OCI-LY1 (cell line): Measurements from ENCODE around the gene GGN.

Experiments used
- H2AFZ ChIP-seq: fragments of 200-600 bp; sonication (generic), shearing (Covaris generic); 2 replicates; pipeline ENCODE4 v1.6.0; 2014; ENCODE audit warnings: antibody characterized with exemption, mild to moderate bottlenecking, low read length
- H3F3A ChIP-seq: fragments of 200-600 bp; sonication (generic), shearing (Covaris generic); 2 replicates; pipeline ENCODE4 v1.6.0; 2014; ENCODE audit warnings: mild to moderate bottlenecking, antibody characterized with exemption, low read length, moderate library complexity; ENCODE audit not compliant: insufficient read depth
- H3K27ac ChIP-seq: fragments of 200-600 bp; sonication (generic); 2 replicates; pipeline ENCODE4 v1.5.1; 2014; ENCODE audit warnings: low read length, mixed run types, mild to moderate bottlenecking, low read depth; ENCODE audit not compliant: poor library complexity, severe bottlenecking
- H3K27me3 ChIP-seq: fragments of 200-600 bp; sonication (generic); 2 replicates; pipeline ENCODE4 v1.6.0; 2014; ENCODE audit warnings: antibody characterized with exemption, mild to moderate bottlenecking, low read length, moderate library complexity; ENCODE audit not compliant: insufficient read depth
- H3K36me3 ChIP-seq: fragments of 200-600 bp; sonication (generic); 2 replicates; pipeline ENCODE4 v1.6.1; 2014; ENCODE audit warnings: mild to moderate bottlenecking, antibody characterized with exemption, low read length, moderate library complexity, mixed read lengths; ENCODE audit not compliant: insufficient read depth
- H3K4me1 ChIP-seq: fragments of 200-600 bp; sonication (generic); 2 replicates; pipeline ENCODE4 v1.5.1; 2014; ENCODE audit warnings: mild to moderate bottlenecking, low read length, moderate library complexity; ENCODE audit not compliant: insufficient read depth, severe bottlenecking
- H3K4me2 ChIP-seq: fragments of 200-600 bp; sonication (generic), shearing (Covaris generic); 2 replicates; pipeline ENCODE4 v1.6.1; 2014; ENCODE audit warnings: low read length
- H3K4me3 ChIP-seq: fragments of 200-600 bp; sonication (generic); 2 replicates; pipeline ENCODE4 v1.5.1; 2014; ENCODE audit warnings: low read length, low read depth, mild to moderate bottlenecking, mixed read lengths; ENCODE audit not compliant: poor library complexity, severe bottlenecking
- H3K79me2 ChIP-seq: fragments of 200-600 bp; shearing (Covaris generic); 2 replicates; pipeline ENCODE4 v1.6.1; 2016; ENCODE audit warnings: mixed run types, low read length, mixed read lengths; ENCODE audit not compliant: insufficient read depth
- H3K9ac ChIP-seq: fragments of 200-600 bp; sonication (generic), shearing (Covaris generic); 2 replicates; pipeline ENCODE4 v1.6.1; 2014; ENCODE audit warnings: mild to moderate bottlenecking, low read length, mixed read lengths
- H3K9me2 ChIP-seq: fragments of 200-600 bp; sonication (generic), shearing (Covaris generic); 2 replicates; pipeline ENCODE4 v1.6.1; 2014; ENCODE audit warnings: low read depth, mild to moderate bottlenecking, low read length, mixed read lengths
- H3K9me3 ChIP-seq: fragments of 200-600 bp; shearing (Covaris generic); 2 replicates; pipeline ENCODE4 v1.6.1; 2014; ENCODE audit warnings: low read length, mixed read lengths
- H4K20me1 ChIP-seq: fragments of 200-600 bp; sonication (generic), shearing (Covaris generic); 2 replicates; pipeline ENCODE4 v1.6.0; 2016; ENCODE audit warnings: mild to moderate bottlenecking, low read length; ENCODE audit not compliant: insufficient read depth
- CTCF ChIP-seq: fragments of 200-600 bp; sonication (generic), shearing (Covaris generic); IDR thresholded peaks from 2 replicates; pipeline ENCODE4 v1.5.1; 2017; ENCODE audit warnings: mild to moderate bottlenecking, antibody characterized with exemption, low read length, moderate library complexity, mixed read lengths
- EZH2 ChIP-seq: fragments of 200-600 bp; sonication (generic), shearing (Covaris generic); IDR thresholded peaks from 2 replicates; pipeline ENCODE4 v1.8.0; 2017; ENCODE audit warnings: borderline replicate concordance, mixed run types, mild to moderate bottlenecking, antibody characterized with exemption, low read length, moderate library complexity, mixed read lengths

GGN gene

DNA sequence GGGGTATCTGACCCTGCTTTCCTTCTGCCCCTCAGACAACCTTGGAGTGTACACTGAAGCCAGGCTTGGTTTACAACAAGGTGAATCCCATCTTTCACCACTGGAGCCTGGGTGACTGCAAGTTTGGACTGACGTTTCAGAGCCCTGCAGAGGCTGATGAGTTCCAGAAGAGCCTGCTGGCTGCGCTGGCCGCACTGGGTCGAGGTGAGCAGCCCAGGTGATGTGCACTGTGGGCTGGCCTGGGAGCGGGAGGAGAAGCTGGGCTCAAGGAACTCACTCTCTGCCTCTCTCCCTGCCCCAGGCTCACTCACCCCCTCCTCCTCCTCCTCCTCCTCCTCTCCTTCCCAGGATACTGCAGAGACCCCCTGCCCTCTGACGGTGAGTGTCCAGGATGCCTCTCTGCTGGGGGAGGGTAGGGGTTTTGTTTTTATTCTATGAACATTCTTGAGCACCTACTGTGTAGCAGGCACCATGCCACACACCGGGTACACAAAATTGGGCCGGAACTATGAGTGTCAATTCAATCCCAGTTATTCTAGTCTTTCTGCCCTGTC is 4.2 kb upstream of the GGN start:
- Histone ChIP-seq H4K20me1 (no peaks in the 10 kb centered on the region), H3K9ac (no peak overlapping the region), H3K4me1 (peaks cover 19% of the 10 kb centered on the region), H3K27me3 (no peaks in the 10 kb centered on the region), H3K36me3 (no peaks in the 10 kb centered on the region), H3K4me3 (no peak overlapping the region), H3K4me2 (no peak overlapping the region), H3K27ac (no peak overlapping the region), H3K79me2 (no peaks in the 10 kb centered on the region), H3K9me3 (no peaks in the 10 kb centered on the region), H3F3A (no peaks in the 10 kb centered on the region), H3K9me2 (no peaks in the 10 kb centered on the region), H2AFZ (no peak overlapping the region)
- TF ChIP-seq CTCF: no peak
- no peak for TF ChIP-seq EZH2

DNA sequence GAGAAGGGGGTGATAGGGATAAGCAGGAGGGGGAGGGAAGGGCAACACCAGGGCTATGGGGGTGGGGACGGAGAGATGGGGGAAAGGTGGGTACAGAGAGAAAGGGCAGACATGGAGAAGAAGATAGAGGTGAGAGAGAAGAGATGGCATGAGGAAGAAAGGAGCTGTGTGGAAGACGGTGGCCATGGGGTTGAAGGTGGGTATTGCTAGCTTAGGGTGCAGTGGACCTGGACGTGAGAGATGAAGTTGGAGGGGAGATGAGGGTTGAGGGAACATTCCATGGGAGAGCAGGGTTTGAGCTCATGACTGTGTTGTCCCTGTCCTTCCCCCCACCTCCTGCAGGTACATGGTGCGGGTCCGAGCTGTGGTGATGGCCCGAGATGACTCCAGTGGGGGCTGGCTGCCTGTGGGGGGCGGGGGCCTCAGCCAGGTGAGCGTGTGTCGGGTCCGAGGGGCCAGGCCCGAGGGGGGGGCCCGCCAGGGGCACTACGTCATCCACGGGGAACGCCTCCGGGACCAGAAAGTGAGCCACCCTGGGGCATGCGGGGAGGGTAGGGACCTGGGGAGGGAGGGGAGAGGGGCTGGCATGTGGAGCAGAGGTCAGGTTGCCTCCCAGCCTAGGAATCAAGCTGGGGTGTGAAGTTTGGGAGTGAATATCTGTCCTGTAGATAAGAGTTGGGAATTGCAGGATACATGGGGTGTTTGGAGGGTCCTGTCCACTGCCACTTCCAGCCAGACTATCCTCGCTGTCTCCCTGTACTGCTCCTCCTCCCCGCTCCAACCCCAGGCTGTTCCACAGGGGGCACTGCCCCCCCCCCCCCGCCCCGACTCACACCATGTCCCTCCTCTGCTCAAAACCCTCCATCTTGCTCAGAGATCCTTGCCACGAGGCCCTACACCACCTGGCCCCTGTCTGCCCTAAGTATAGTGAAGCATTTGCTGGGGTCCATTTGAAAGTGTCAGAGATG is 2.4 kb upstream of the GGN start:
- no peak overlapping the region for H3K4me3 ChIP-seq

More for the DNA sequence above, 2.4 kb upstream of the GGN start:
- Histone ChIP-seq H3F3A (no peaks in the 10 kb centered on the region), H3K27ac (no peak overlapping the region), H3K9me2 (no peaks in the 10 kb centered on the region), H3K4me1 (peaks cover 22% of the 10 kb centered on the region), H2AFZ (no peak overlapping the region), H3K4me2 (no peak overlapping the region), H4K20me1 (no peaks in the 10 kb centered on the region), H3K9ac (no peak overlapping the region), H3K36me3 (no peaks in the 10 kb centered on the region), H3K79me2 (no peaks in the 10 kb centered on the region), H3K27me3 (no peaks in the 10 kb centered on the region), H3K9me3 (no peaks in the 10 kb centered on the region)
- no peak for TF ChIP-seq CTCF
- no peak for TF ChIP-seq EZH2
